ENCODE data around the gene SAMD4B. TPM values are rescaled to one million over a fixed set of nuclear protein-coding genes. Genes with fewer than 3 reads are reported as not detected.
A peak's percentile ranks its signal among the peaks of the same experiment; 100 is the strongest.

SAMD4B gene
- total and polyA plus RNA-seq, 9 of the 15 experiments (the other 6 are each of a cell fraction or from before 2014, with no cell fraction given) = 3.4 to 90.5 (median 38.0) TPM

- TF ChIP-seq, protein P1, sequence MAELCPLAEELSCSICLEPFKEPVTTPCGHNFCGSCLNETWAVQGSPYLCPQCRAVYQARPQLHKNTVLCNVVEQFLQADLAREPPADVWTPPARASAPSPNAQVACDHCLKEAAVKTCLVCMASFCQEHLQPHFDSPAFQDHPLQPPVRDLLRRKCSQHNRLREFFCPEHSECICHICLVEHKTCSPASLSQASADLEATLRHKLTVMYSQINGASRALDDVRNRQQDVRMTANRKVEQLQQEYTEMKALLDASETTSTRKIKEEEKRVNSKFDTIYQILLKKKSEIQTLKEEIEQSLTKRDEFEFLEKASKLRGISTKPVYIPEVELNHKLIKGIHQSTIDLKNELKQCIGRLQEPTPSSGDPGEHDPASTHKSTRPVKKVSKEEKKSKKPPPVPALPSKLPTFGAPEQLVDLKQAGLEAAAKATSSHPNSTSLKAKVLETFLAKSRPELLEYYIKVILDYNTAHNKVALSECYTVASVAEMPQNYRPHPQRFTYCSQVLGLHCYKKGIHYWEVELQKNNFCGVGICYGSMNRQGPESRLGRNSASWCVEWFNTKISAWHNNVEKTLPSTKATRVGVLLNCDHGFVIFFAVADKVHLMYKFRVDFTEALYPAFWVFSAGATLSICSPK (IDR thresholded peaks at IDR 0.05; ENCODE audit: borderline replicate concordance) = peak; percentile 48; the same call in 1 of the 2 replicates
- TF ChIP-seq NFXL1 (CRISPR knock-in tag; IDR thresholded peaks at IDR 0.05) = no peak
- no peak for TF ChIP-seq ZNF449 (CRISPR knock-in tag; IDR thresholded peaks at IDR 0.05)
- TF ChIP-seq ZNF282 (CRISPR knock-in tag; IDR thresholded peaks at IDR 0.05) = no peak
- peak; percentile 41 for TF ChIP-seq SMARCA4 (IDR thresholded peaks at IDR 0.05)
- TF ChIP-seq KLF1 (tag; IDR thresholded peaks at IDR 0.05) = no peak
- TF ChIP-seq, protein P2, sequence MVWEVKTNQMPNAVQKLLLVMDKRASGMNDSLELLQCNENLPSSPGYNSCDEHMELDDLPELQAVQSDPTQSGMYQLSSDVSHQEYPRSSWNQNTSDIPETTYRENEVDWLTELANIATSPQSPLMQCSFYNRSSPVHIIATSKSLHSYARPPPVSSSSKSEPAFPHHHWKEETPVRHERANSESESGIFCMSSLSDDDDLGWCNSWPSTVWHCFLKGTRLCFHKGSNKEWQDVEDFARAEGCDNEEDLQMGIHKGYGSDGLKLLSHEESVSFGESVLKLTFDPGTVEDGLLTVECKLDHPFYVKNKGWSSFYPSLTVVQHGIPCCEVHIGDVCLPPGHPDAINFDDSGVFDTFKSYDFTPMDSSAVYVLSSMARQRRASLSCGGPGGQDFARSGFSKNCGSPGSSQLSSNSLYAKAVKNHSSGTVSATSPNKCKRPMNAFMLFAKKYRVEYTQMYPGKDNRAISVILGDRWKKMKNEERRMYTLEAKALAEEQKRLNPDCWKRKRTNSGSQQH (CRISPR knock-in tag; IDR thresholded peaks at IDR 0.05) = peak; percentile 66; the same call in 1 of the 2 replicates
- 0 out of 2 replicates have a peak, but pooled peaks have one; percentile 38 for TF ChIP-seq EP400 (IDR thresholded peaks at IDR 0.05)
- no peak for TF ChIP-seq MBD1 (CRISPR knock-in tag; IDR thresholded peaks at IDR 0.05)
- peak; percentile 61 for TF ChIP-seq NKRF (IDR thresholded peaks at IDR 0.05; ENCODE audit: borderline replicate concordance)
- TF ChIP-seq E2F6 (IDR thresholded peaks at IDR 0.05; ENCODE audit: borderline replicate concordance in 1 of 2, extremely low read depth in 1 of 2, insufficient read depth in 1 of 2, insufficient read length in 1 of 2, low read depth in 1 of 2, low read length in 1 of 2, poor library complexity in 1 of 2, severe bottlenecking in 1 of 2) = peak in 1 of 2 experiments; percentile 10
- no peak for TF ChIP-seq SOX6 (IDR thresholded peaks at IDR 0.05)
- TF ChIP-seq, protein P3, sequence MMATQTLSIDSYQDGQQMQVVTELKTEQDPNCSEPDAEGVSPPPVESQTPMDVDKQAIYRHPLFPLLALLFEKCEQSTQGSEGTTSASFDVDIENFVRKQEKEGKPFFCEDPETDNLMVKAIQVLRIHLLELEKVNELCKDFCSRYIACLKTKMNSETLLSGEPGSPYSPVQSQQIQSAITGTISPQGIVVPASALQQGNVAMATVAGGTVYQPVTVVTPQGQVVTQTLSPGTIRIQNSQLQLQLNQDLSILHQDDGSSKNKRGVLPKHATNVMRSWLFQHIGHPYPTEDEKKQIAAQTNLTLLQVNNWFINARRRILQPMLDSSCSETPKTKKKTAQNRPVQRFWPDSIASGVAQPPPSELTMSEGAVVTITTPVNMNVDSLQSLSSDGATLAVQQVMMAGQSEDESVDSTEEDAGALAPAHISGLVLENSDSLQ (IDR thresholded peaks at IDR 0.05) = peak; percentile 61; the same call in 1 of the 2 replicates
- no peak for TF ChIP-seq SLC30A9 (CRISPR knock-in tag; IDR thresholded peaks at IDR 0.05)
- no peak for TF ChIP-seq TAL1 (IDR thresholded peaks at IDR 0.05)
- TF ChIP-seq CHD4 (IDR thresholded peaks at IDR 0.05; ENCODE audit: insufficient read depth, insufficient replicate concordance, low read depth, low read length, poor library complexity, severe bottlenecking) = no peak
Observed at GRCh38 chr19:39405958-39406655, 63.9 kb downstream of the SAMD4B start (continued).

All from K562 (cell line).